Measurements from ENCODE around the gene RPRD1B.

DNA sequence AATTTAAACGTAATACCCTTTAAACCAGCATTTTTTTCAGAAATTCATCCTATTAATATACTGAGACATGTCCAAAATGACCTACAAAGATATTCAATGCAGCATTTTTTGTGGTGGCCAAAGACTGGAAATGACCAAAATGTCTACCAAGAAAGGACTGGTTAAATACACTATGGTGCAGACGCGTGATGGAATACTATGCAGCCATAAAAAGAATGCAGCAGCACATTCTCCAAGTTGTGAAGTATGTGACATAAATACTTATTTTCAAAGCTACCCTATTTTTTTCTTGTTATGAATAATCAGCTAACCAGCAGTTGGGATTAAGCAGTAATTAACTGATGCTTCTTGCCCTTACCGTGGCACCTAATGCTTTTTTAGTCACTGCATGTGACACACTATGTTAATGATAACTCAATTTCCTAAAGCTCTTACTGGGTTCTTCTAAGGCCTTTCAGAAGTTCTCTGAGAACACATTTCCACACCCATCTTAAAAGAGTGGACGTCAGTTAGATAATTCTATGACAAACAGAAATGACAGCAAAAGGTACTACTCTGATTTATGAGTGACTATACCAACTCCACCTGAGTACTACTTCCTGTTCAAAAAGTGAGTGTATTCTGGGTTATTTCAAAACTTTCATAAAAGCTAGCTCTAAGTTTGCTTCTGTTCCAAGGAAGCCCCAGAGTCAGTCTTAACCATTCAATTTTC, 25.2 kb upstream of the RPRD1B start:
- TF ChIP-seq CTCF (IDR thresholded peaks at IDR 0.05) (no peak), ZFX (IDR thresholded peaks at IDR 0.05; ENCODE audit: borderline replicate concordance) (no peak)
